Osteocyte (in vitro differentiated cells): ENCODE data around the gene RORC. TPM values are rescaled to one million over a fixed set of nuclear protein-coding genes. Genes with fewer than 3 reads are reported as not detected.

Experiments
- DNase-seq: peaks from one replicate; pipeline ENCODE4 v3.0.0; 2021; ENCODE audit warnings: mixed read lengths; ENCODE audit not compliant: unreplicated experiment; ENCODE audit errors: extremely low spot score
- H3K27ac Mint-ChIP-seq: one replicate; pipeline ENCODE4 v1.8.0; 2021; ENCODE audit warnings: mild to moderate bottlenecking, mixed read lengths; ENCODE audit not compliant: unreplicated experiment
- H3K27me3 Mint-ChIP-seq: one replicate; pipeline ENCODE4 v1.8.0; 2021; ENCODE audit warnings: mixed read lengths; ENCODE audit not compliant: unreplicated experiment
- H3K36me3 Mint-ChIP-seq: one replicate; pipeline ENCODE4 v1.8.0; 2021; ENCODE audit warnings: mixed read lengths; ENCODE audit not compliant: unreplicated experiment
- H3K4me1 Mint-ChIP-seq: one replicate; pipeline ENCODE4 v1.8.0; 2021; ENCODE audit warnings: mixed read lengths; ENCODE audit not compliant: unreplicated experiment
- H3K4me3 Mint-ChIP-seq: one replicate; pipeline ENCODE4 v1.8.0; 2021; ENCODE audit warnings: mild to moderate bottlenecking, moderate library complexity, mixed read lengths; ENCODE audit not compliant: unreplicated experiment
- H3K9me3 Mint-ChIP-seq: one replicate; pipeline ENCODE4 v1.8.0; 2021; ENCODE audit warnings: mixed read lengths; ENCODE audit not compliant: unreplicated experiment
- CTCF ChIP-seq: fragments of 200-600 bp; sonication (generic); IDR thresholded peaks from 2 replicates; pipeline ENCODE4 v1.5.0; 2021; ENCODE audit warnings: antibody characterized with exemption, mild to moderate bottlenecking, moderate library complexity
- total RNA-seq: library from RNA; stranded (reverse); gene quantifications from 2 replicates; pipeline ENCODE4 v1.2.1, GENCODE V29; 2021

RORC gene
- total RNA-seq, 1 donor from 2014 or later: not detected

DNA sequence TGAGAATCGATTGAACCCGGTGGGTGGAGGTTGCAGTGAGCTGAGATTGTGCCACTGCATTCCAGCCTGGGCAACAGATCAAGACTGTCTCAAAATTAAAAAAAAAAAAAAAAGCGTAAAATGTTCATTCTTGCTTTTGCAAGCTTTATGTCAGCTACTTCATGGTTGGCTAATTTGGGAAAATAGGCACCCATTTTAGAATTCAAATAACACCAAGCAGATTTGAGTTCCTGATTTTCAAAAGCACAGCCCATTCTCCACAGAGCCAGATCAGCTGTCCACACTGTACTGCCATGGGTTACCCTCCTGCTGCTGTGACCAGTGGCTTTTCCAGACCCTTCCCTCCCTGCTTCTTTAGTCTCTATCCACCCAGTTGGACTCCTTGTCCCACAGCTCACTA, 17.5 kb upstream of the RORC start:
- no peaks in the 10 kb centered on the region for H3K4me1 Mint-ChIP-seq
- H3K9me3 Mint-ChIP-seq: no peaks in the 10 kb centered on the region
- TF ChIP-seq CTCF: no peak
- DNase-seq: no peak
- no peak overlapping the region for H3K4me3 Mint-ChIP-seq
- no peaks in the 10 kb centered on the region for H3K36me3 Mint-ChIP-seq
- H3K27me3 Mint-ChIP-seq: peaks cover 63% of the 10 kb centered on the region
- no peak overlapping the region for H3K27ac Mint-ChIP-seq

DNA sequence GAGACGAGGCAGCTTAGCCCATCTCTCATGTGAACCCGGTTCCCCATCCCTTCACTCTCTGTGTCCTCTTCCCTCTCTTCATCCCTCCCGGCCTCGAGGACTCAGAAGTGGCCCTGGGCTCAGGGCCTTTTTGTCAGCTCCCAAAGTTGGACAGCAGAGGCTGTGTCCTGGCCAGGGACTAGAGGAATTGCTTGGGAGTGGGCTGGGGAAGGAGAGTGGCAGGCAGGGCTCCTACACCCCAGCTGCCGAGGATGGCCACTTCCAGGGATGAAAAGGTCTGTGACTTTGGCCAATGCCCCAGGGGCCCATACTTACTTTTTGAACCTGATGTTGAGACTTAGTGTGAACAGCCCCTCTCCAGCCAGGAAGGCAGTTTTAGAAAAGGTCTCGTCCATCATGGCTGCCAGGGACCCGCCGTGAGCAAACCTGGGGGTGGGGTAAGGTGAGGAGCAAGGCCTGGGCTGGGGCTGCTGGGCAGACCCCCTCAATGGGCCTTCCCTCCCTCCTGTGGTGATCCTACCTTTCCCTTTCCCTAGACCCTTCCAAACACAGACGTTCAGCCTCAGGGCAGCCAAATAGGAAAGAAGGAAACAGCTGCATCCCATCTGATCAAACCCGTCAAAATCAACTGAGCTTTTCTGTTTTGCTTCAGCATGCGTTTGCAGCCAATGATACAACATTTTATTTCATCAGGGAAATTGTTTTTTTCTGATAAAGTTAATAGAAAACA, 16.4 kb upstream of the RORC start:
- Mint-ChIP-seq H3K4me1 (no peaks in the 10 kb centered on the region), H3K9me3 (no peaks in the 10 kb centered on the region), H3K36me3 (no peaks in the 10 kb centered on the region), H3K27me3 (peaks cover 66% of the 10 kb centered on the region), H3K27ac (no peak overlapping the region), H3K4me3 (no peak overlapping the region)
- DNase-seq: no peak
- no peak for TF ChIP-seq CTCF

DNA sequence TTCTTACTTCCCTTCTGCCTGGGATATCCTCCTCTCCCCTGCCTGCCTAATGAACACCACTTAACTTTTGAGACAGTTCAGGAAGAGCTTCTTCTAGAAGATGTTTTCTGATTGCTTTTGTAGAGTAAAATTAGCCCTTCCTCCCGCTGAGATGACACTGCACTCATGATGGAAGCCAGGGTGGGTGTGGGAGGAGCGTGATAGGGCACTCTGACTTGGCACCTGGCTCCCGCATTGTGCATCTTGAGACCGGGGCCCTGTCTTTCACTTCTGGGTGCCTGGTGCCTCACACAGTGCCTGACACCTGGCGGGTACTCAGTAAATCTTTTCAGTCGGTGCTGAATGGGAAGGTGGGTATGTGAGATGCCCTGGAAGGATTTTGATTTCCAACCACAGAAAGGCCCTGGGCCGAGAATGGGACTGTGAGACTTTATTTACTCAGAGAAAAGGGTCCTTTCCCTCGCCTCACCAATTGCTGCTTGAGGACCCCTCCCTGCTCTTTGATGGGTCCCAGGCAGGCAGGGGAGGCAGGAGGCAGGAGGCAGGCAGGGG, 15.2 kb upstream of the RORC start:
- Mint-ChIP-seq H3K9me3 (no peaks in the 10 kb centered on the region), H3K27ac (no peak overlapping the region), H3K27me3 (peaks cover 62% of the 10 kb centered on the region), H3K4me3 (no peak overlapping the region), H3K36me3 (no peaks in the 10 kb centered on the region), H3K4me1 (no peaks in the 10 kb centered on the region)
- DNase-seq: no peak
- TF ChIP-seq CTCF: no peak

DNA sequence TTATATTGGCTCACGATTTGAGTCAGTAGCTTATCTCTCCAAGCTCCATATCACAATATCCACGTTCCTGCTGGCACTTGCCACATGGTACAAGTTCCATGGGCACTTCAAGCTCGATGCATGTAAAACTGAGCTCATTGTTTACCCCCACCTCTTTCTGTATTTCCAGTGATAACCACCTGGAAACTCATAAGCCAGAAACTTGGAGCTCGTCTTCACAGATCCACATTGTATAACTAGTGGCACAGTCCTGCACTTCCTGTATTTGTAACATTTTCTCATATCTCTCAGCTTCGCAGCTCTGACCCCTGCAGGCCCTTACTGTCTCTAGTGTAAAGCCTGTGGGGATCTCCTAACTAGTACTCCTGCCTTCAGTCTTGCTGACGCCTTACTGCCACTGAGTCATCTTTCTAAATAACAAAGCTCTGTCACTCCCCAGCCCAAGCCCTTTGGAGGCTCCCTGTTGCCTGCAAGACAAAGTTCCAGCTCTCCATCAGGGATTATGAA, 14.5 kb upstream of the RORC start:
- no peaks in the 10 kb centered on the region for H3K36me3 Mint-ChIP-seq
- no peak for DNase-seq
- no peak for TF ChIP-seq CTCF
- no peaks in the 10 kb centered on the region for H3K4me1 Mint-ChIP-seq
- H3K27ac Mint-ChIP-seq: no peak overlapping the region
- no peaks in the 10 kb centered on the region for H3K9me3 Mint-ChIP-seq
- H3K27me3 Mint-ChIP-seq: peaks cover 62% of the 10 kb centered on the region
- no peak overlapping the region for H3K4me3 Mint-ChIP-seq

DNA sequence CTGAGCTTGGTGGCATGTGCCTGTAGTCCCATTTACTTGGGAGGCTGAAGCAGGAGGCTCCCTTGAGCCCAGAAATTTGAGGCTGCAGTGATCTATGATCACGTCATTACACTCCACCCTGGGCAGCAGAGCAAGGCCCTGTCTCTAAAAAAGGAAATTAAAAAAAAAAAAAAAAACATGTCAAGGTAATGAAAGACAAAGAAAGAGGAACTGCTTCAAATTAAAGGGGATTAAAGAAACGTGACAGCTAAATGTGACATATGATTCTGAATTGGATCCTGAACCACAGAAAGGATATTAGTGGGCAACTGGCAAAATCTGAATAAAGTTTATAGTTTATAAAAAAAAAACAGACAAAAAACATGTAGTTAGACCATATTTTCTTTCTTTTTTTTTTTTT, 11.8 kb upstream of the RORC start:
- H3K4me1 Mint-ChIP-seq: peaks cover 9% of the 10 kb centered on the region
- no peak for TF ChIP-seq CTCF
- peaks cover 64% of the 10 kb centered on the region for H3K27me3 Mint-ChIP-seq

More for the DNA sequence above, 11.8 kb upstream of the RORC start:
- DNase-seq: no peak
- Mint-ChIP-seq H3K9me3 (no peaks in the 10 kb centered on the region), H3K27ac (no peak overlapping the region), H3K36me3 (no peaks in the 10 kb centered on the region), H3K4me3 (no peak overlapping the region)
